Measurements from ENCODE around the gene KRT74. TPM values are rescaled to one million over a fixed set of nuclear protein-coding genes. Genes with fewer than 3 reads are reported as not detected.

The KRT74 gene
- total RNA-seq, 2 donors from 2014 or later: 0.05 to 0.45 TPM

- 86% methylated on average over 10 of the region's 10 CpGs for WGBS
- no peak for DNase-seq (ENCODE audit: low spot score)
- intact Hi-C loops (cut with DNase I): no loop called here
Measured at GRCh38 chr12:52616680-52617402, 43.2 kb upstream of the KRT74 start.

GRCh38 chr12:52615912-52616311 is 42.3 kb upstream of the KRT74 start:
- Histone ChIP-seq H3K36me3 (no peaks in the 10 kb centered on the region), H3K9me3 (no peaks in the 10 kb centered on the region), H3K27ac (no peak overlapping the region), H3K27me3 (replicated peaks; ENCODE audit: insufficient read depth) (no peaks in the 10 kb centered on the region), H3K4me1 (replicated peaks) (no peaks in the 10 kb centered on the region), H3K4me3 (no peak overlapping the region)
- no peak for TF ChIP-seq CTCF (IDR thresholded peaks at IDR 0.05)
- DNase-seq (ENCODE audit: low spot score): no peak
- intact Hi-C loops (cut with DNase I): no loop called here
- 89% methylated on average over 9 of the region's 9 CpGs for WGBS

More at GRCh38 chr12:52616680-52617402, 43.2 kb upstream of the KRT74 start:
- Histone ChIP-seq H3K27me3 (replicated peaks; ENCODE audit: insufficient read depth) (no peaks in the 10 kb centered on the region), H3K36me3 (no peaks in the 10 kb centered on the region), H3K4me3 (no peak overlapping the region), H3K4me1 (replicated peaks) (no peaks in the 10 kb centered on the region), H3K9me3 (no peaks in the 10 kb centered on the region), H3K27ac (no peak overlapping the region)
- no peak for TF ChIP-seq POLR2A (IDR thresholded peaks at IDR 0.05)
- TF ChIP-seq CTCF (IDR thresholded peaks at IDR 0.05): no peak
- no peak for TF ChIP-seq POLR2AphosphoS5 (IDR thresholded peaks at IDR 0.05)

- H3K36me3 ChIP-seq: no peaks in the 10 kb centered on the region
- no peaks in the 10 kb centered on the region for H3K27me3 ChIP-seq (replicated peaks; ENCODE audit: insufficient read depth)
- no peaks in the 10 kb centered on the region for H3K9me3 ChIP-seq
- no peak overlapping the region for H3K4me3 ChIP-seq
- H3K27ac ChIP-seq: no peak overlapping the region
- WGBS: 67% methylated on average over 6 of the region's 6 CpGs
- no peak for DNase-seq (ENCODE audit: low spot score)
- TF ChIP-seq CTCF (IDR thresholded peaks at IDR 0.05) (no peak), POLR2AphosphoS5 (IDR thresholded peaks at IDR 0.05) (no peak), POLR2A (IDR thresholded peaks at IDR 0.05) (no peak)
- H3K4me1 ChIP-seq (replicated peaks): no peaks in the 10 kb centered on the region
- intact Hi-C loops (cut with DNase I): no loop called here
Measured at GRCh38 chr12:52615208-52615868, 41.7 kb upstream of the KRT74 start.

- Histone ChIP-seq H3K9me3 (no peaks in the 10 kb centered on the region), H3K27me3 (replicated peaks; ENCODE audit: insufficient read depth) (no peaks in the 10 kb centered on the region), H3K4me1 (replicated peaks) (no peaks in the 10 kb centered on the region), H3K36me3 (no peaks in the 10 kb centered on the region), H3K27ac (no peak overlapping the region), H3K4me3 (no peak overlapping the region)
- no peak for DNase-seq (ENCODE audit: low spot score)
- 83% methylated on average over 10 of the region's 10 CpGs for WGBS
- intact Hi-C loops (cut with DNase I): no loop called here
- no peak for TF ChIP-seq POLR2AphosphoS5 (IDR thresholded peaks at IDR 0.05)
- TF ChIP-seq POLR2A (IDR thresholded peaks at IDR 0.05): no peak
- no peak for TF ChIP-seq CTCF (IDR thresholded peaks at IDR 0.05)
Measured at GRCh38 chr12:52614381-52615207, 41.0 kb upstream of the KRT74 start.
